Mesodermal cell (in vitro differentiated cells): ENCODE data around the gene NUP155.

Experiments
- H3K27ac ChIP-seq: 2 replicates; pipeline ENCODE4 v1.7.0; 2013; ENCODE audit warnings: mild to moderate bottlenecking, low read depth, low read length, moderate library complexity; ENCODE audit not compliant: severe bottlenecking
- H3K36me3 ChIP-seq: 2 replicates; pipeline ENCODE4 v1.7.1; 2013; ENCODE audit warnings: mild to moderate bottlenecking, low read length, moderate library complexity; ENCODE audit not compliant: control insufficient read depth, insufficient read depth
- H3K4me1 ChIP-seq: one replicate; pipeline ENCODE4 v1.7.1; 2013; ENCODE audit warnings: mild to moderate bottlenecking, low read length; ENCODE audit not compliant: insufficient read depth, control insufficient read depth, poor library complexity, severe bottlenecking
- H3K4me3 ChIP-seq: 2 replicates; pipeline ENCODE4 v1.7.0; 2013; ENCODE audit warnings: low read length, control low read depth, mild to moderate bottlenecking; ENCODE audit not compliant: insufficient read depth, poor library complexity, severe bottlenecking; ENCODE audit errors: extremely low read depth
- H3K9me3 ChIP-seq: 2 replicates; pipeline ENCODE4 v1.7.1; 2013; ENCODE audit warnings: mild to moderate bottlenecking, low read length, moderate library complexity; ENCODE audit not compliant: control insufficient read depth
- WGBS, 2 experiments: methylation state at CpG; one replicate each; pipeline ENCODE4 v1.1.5; 2013; ENCODE audit warnings: missing lambda C conversion rate in 2 of 2; ENCODE audit not compliant: insufficient coverage in 2 of 2; 5-methylcytosine and 5-hydroxymethylcytosine counted together

The NUP155 gene

DNA sequence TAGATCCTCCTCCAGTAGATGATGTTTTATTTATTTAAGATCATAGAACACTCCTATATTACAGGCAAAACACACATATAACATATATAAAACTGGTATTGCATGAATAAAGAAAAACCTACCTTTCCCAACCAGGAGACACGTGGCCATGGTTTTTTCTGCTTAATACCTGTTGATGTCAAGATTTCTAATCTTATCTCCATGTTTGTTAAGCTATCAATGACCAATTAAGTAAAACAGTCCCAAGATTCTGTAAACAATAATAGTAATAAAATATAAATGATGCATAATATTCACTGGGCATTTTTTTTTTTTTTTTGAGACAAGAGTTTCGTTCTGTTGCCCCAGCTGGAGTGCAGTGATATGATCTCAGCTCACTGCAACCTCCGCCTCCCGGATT, 123.4 kb downstream of the NUP155 start:
- no peak overlapping the region for H3K4me3 ChIP-seq

DNA sequence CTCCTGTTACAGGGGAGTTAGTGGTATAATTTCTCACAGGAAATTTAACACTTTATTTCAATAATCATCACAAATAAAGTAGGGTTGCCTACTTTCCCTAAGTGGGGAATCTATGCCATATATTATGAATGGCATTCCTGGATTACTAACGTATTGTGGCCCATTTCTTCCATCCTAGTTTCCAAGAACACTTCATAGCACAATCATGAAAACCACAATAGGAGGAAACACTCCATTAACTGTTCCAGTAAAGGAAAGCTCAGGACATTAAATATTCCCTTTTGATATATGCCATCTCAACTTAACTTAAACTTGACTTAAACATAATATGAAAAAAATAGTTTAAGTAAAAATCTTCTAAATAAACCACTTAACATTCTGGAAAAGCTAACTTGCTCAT, 123.9 kb downstream of the NUP155 start:
- peaks cover 9% of the 10 kb centered on the region for H3K36me3 ChIP-seq
- H3K4me1 ChIP-seq, result peaks cover 7% of the 10 kb centered on the region
- no CpG with 5 or more reads among the region's 1 CpG for WGBS, 2 experiments
- H3K9me3 ChIP-seq, result no peaks in the 10 kb centered on the region
- H3K27ac ChIP-seq, result no peak overlapping the region
- no peak overlapping the region for H3K4me3 ChIP-seq

More for the DNA sequence above, 123.4 kb downstream of the NUP155 start:
- Histone ChIP-seq H3K27ac (no peak overlapping the region), H3K9me3 (no peaks in the 10 kb centered on the region), H3K36me3 (peaks cover 7% of the 10 kb centered on the region), H3K4me1 (peaks cover 7% of the 10 kb centered on the region)
- WGBS, 2 experiments, result 95 to 100% methylated on average over 1 to 3 of the region's 4 CpGs
